WERI-Rb-1 (cell line): ENCODE data around the gene CDH10.

ENCODE experiments used
- DNase-seq: peaks from one replicate; pipeline ENCODE4 v3.0.0-alpha.2; 2020
- H3K27ac ChIP-seq: fragments of 250-450 bp; sonication (Bioruptor Pico); 2 replicates; pipeline ENCODE4 v1.5.1; 2020; ENCODE audit warnings: mild to moderate bottlenecking, moderate library complexity
- H3K27me3 ChIP-seq: fragments of 250-450 bp; sonication (Bioruptor Pico); 2 replicates; pipeline ENCODE4 v1.5.1; 2021; ENCODE audit warnings: mild to moderate bottlenecking, low read depth, moderate library complexity; ENCODE audit not compliant: insufficient read depth, severe bottlenecking
- H3K36me3 ChIP-seq: fragments of 250-450 bp; sonication (Bioruptor Pico); 2 replicates; pipeline ENCODE4 v1.5.1; 2020; ENCODE audit warnings: mild to moderate bottlenecking, moderate library complexity
- H3K4me3 ChIP-seq: 2 replicates; pipeline ENCODE4 v1.5.1; 2011; ENCODE audit warnings: low read depth, mild to moderate bottlenecking, control low read depth, low read length
- H3K9me3 ChIP-seq: fragments of 250-450 bp; sonication (Bioruptor Pico); 2 replicates; pipeline ENCODE4 v1.5.1; 2021; ENCODE audit warnings: mild to moderate bottlenecking, moderate library complexity; ENCODE audit not compliant: severe bottlenecking
- TF ChIP-seq, protein P1 (sequence below): IDR thresholded peaks from 2 replicates; pipeline ENCODE4 v1.5.1; 2011; ENCODE audit warnings: low read depth, mild to moderate bottlenecking, control low read depth, inconsistent platforms, low read length

CDH10 gene

DNA sequence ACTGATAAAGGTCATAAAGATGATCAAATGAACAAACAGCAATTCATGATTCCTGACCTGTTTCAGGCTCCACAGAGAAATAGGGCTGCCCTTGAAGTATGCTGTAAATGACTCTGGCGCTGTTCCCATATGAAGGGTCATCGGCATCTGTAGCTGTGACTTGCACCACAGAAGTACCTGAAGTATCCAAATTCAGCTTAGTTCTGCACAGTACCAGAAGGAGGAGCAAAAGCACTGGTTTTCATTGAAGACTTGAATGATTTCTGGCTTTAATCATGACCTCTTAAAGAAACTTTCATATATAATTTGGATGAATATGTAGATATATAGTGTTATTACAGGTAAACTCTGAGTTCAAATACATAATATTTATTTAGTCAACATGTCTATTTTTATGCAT lies 109.1 kb downstream of the CDH10 start:
- Histone ChIP-seq H3K36me3 (no peaks in the 10 kb centered on the region), H3K27ac (no peak overlapping the region), H3K4me3 (no peak overlapping the region), H3K9me3 (no peaks in the 10 kb centered on the region), H3K27me3 (no peaks in the 10 kb centered on the region)
- TF ChIP-seq, protein P1, sequence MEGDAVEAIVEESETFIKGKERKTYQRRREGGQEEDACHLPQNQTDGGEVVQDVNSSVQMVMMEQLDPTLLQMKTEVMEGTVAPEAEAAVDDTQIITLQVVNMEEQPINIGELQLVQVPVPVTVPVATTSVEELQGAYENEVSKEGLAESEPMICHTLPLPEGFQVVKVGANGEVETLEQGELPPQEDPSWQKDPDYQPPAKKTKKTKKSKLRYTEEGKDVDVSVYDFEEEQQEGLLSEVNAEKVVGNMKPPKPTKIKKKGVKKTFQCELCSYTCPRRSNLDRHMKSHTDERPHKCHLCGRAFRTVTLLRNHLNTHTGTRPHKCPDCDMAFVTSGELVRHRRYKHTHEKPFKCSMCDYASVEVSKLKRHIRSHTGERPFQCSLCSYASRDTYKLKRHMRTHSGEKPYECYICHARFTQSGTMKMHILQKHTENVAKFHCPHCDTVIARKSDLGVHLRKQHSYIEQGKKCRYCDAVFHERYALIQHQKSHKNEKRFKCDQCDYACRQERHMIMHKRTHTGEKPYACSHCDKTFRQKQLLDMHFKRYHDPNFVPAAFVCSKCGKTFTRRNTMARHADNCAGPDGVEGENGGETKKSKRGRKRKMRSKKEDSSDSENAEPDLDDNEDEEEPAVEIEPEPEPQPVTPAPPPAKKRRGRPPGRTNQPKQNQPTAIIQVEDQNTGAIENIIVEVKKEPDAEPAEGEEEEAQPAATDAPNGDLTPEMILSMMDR, result no peak
- DNase-seq, result no peak

DNA sequence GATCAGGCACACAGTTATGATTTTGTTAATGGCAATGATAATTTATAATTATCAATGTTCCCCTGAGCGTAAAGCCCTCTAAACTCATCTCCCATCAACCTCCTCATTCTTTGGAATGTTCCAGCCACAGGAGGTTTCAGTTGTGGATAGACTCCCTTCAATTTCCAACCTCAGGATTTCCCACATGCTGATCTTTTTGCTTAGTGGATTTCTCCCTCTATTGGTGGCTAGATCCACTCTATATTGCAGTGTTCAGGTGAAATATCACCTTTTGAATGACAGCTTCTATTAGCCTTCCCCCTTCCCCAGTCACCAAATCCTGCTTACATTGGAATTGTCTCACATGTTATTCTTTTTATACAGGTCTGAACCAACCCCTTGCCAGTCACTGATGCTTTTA lies 113.9 kb downstream of the CDH10 start:
- Histone ChIP-seq H3K4me3 (no peak overlapping the region), H3K27ac (no peak overlapping the region), H3K9me3 (no peaks in the 10 kb centered on the region), H3K36me3 (no peaks in the 10 kb centered on the region), H3K27me3 (no peaks in the 10 kb centered on the region)
- TF ChIP-seq, protein P1, result no peak
- DNase-seq, result no peak

DNA sequence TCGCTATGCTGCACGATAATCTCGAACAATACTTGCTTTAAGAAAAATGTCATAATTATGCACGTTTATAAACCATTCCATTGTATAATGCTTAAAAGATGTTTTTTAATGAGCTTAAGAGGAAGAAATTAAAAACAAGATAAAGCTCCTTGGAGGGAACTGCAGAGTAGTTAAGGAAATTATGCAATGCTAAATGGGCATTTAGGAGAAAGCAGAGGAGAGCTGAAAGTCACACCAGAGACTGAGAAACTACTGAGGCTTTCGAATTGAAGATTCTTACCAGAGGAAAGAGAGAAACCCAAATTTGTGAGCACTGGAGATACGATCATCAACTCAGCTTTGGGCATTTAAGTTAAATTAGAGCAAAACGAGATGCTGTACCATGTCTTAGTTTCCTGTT lies 119.4 kb downstream of the CDH10 start:
- Histone ChIP-seq H3K4me3 (no peak overlapping the region), H3K27me3 (no peaks in the 10 kb centered on the region), H3K27ac (no peak overlapping the region), H3K36me3 (no peaks in the 10 kb centered on the region), H3K9me3 (no peaks in the 10 kb centered on the region)
- no peak for DNase-seq
- TF ChIP-seq, protein P1, result no peak

DNA sequence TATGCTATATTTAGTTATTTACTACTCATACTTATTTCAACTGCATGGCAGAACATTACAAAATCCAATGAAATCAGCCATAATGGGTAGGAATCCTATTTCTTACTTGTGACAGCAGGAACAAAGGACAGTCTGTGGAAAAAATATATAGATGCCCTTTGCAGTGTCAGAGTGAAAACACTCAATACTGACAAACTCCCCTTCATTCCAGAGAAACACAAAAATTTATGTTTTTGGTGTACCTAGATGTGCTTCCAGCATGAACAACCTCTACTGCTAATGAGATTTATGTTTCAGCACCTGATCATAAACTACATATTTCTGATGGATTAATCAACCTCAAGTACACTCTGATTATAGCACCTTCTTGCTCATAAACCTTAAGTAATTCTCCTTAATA lies 132.4 kb downstream of the CDH10 start:
- H3K27me3 ChIP-seq, result no peaks in the 10 kb centered on the region
- H3K36me3 ChIP-seq, result no peaks in the 10 kb centered on the region
- no peak overlapping the region for H3K27ac ChIP-seq
- no peak overlapping the region for H3K4me3 ChIP-seq
- TF ChIP-seq, protein P1, result no peak
- DNase-seq, result no peak
- H3K9me3 ChIP-seq, result no peaks in the 10 kb centered on the region

DNA sequence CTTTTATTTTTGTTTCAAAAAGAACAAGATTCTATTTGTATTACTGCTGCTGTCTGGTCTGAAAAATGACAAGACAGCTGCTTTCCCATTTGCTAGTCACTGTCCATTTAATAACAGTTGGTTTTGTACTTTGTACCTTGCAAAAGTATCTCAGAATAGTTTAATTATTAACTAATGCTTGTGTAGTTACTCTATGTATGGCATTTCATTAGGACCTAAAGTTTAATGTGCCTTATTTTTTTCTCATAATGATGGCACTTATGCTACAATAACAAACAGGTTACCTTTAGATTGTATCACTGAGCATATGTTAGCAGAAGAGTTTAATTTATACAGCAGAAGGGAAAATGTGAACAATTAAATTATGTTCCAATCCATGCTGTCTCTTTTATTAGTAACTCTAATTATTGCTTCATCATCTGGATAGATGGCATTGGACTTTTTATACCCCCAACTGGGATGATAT lies 134.2 kb downstream of the CDH10 start:
- H3K9me3 ChIP-seq, result no peaks in the 10 kb centered on the region
- DNase-seq, result no peak
- TF ChIP-seq, protein P1, result no peak
- no peak overlapping the region for H3K27ac ChIP-seq
- H3K27me3 ChIP-seq, result no peaks in the 10 kb centered on the region
- no peaks in the 10 kb centered on the region for H3K36me3 ChIP-seq
- no peak overlapping the region for H3K4me3 ChIP-seq

DNA sequence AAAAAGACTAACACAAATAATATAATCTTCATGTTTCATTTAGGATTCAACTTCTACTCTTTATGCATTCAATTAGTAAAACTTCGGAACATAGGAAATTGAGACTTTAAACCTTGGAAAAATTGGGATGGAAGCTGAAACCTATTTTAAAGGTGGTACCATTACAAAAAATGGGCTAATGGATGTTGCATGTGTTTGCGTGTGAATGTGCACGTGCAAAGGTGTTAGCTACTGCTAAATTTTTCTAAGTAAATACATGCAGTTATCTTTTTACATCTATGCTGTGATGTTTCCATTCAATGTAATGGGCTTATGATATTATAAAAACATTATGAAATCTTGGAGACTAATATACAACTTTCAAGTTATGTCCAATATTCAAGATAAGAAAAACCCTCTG lies 134.8 kb downstream of the CDH10 start:
- DNase-seq, result no peak
- Histone ChIP-seq H3K9me3 (no peaks in the 10 kb centered on the region), H3K27ac (no peak overlapping the region), H3K36me3 (no peaks in the 10 kb centered on the region), H3K27me3 (no peaks in the 10 kb centered on the region), H3K4me3 (no peak overlapping the region)
- TF ChIP-seq, protein P1, result no peak
